SJSA1 (cell line): ENCODE data around the gene APRT. TPM values are rescaled to one million over a fixed set of nuclear protein-coding genes. Genes with fewer than 3 reads are reported as not detected.
"Not testable (repeated sequence)": the region's sequence is repeated elsewhere in the genome, so short reads cannot be mapped to it uniquely, and the experiment has no call there.

Source experiments
- DNase-seq, 2 experiments: peaks; one replicate each; pipeline ENCODE4 v3.0.0-alpha.2; 2015 to 2020; ENCODE audit warnings: low spot score in 2 of 2, low read depth in 1 of 2
- H3K27ac ChIP-seq: fragments of 250-450 bp; sonication (Bioruptor Pico); 2 replicates; pipeline ENCODE4 v1.5.1; 2020; ENCODE audit warnings: mild to moderate bottlenecking, moderate library complexity
- H3K27me3 ChIP-seq: fragments of 250-450 bp; sonication (Bioruptor Pico); replicated peaks from 2 replicates; pipeline ENCODE4 v1.5.1; 2020; ENCODE audit warnings: mild to moderate bottlenecking, moderate library complexity
- H3K36me3 ChIP-seq: fragments of 250-450 bp; sonication (Bioruptor Pico); 2 replicates; pipeline ENCODE4 v1.5.1; 2020; ENCODE audit warnings: mild to moderate bottlenecking
- H3K4me1 ChIP-seq: fragments of 250-450 bp; sonication (Bioruptor Pico); replicated peaks from 2 replicates; pipeline ENCODE4 v1.6.1; 2021; ENCODE audit warnings: mild to moderate bottlenecking
- H3K4me3 ChIP-seq: fragments of 250-450 bp; sonication (Bioruptor Pico); 2 replicates; pipeline ENCODE4 v1.5.1; 2020; ENCODE audit warnings: mild to moderate bottlenecking
- H3K9me3 ChIP-seq: fragments of 250-450 bp; sonication (Bioruptor Pico); replicated peaks from 2 replicates; pipeline ENCODE4 v1.5.1; 2020; ENCODE audit warnings: mild to moderate bottlenecking
- total RNA-seq: library from RNA; depleted of rRNA; stranded (reverse); fragments of >200 nt; shearing (Covaris generic); gene quantifications from 2 replicates; pipeline ENCODE4 v1.2.3, GENCODE V29; 2014

APRT gene
- total RNA-seq, 1 experiment from 2014 or later, result 90.6 TPM

DNA sequence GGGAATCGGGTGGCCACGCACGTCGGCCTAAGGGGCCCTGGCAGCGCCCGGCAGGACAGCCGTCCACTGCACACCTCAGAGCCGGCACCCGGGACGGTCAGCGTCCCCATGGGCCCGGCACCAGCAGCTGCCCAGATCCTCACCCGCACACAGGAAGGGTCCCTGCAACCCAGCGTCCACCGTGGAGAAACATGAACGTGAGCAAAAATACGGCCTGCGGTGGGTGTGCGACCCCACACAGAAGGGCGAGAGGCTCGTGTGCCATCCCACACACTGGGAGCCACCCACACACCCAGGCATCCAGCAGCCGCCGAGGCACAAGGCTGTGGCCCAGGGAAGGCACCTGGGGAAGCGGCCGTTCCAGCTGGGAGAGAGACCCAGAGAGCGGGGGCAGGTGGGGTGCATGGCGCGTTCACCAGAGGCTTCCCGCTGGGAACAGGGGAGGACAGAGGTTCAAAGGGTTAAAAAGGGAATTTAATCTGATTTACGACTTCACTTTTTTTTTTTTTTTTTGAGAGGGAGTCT is 33.1 kb downstream of the APRT start:
- Histone ChIP-seq H3K4me3 (no peak overlapping the region), H3K27me3 (no peaks in the 10 kb centered on the region), H3K4me1 (peaks cover 61% of the 10 kb centered on the region), H3K9me3 (no peaks in the 10 kb centered on the region), H3K27ac (no peak overlapping the region), H3K36me3 (peaks cover 76% of the 10 kb centered on the region)
- no peak for DNase-seq

DNA sequence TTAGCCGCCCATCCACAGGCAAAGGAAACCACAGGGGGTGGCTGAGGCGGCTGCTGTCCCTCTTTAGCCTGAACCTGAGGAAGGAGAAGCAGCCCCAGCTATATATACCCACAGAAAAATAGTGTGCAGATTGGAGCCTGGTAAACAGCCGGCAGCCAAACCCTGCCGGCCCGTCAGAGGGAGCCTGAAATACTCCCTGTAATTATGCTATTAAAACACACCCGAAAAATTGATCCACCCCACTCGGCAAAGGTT is 33.5 kb downstream of the APRT start:
- peaks cover 73% of the 10 kb centered on the region for H3K36me3 ChIP-seq
- no peak overlapping the region for H3K4me3 ChIP-seq
- no peaks in the 10 kb centered on the region for H3K27me3 ChIP-seq
- H3K27ac ChIP-seq, result no peak overlapping the region
- no peak for DNase-seq
- peaks cover 61% of the 10 kb centered on the region for H3K4me1 ChIP-seq
- H3K9me3 ChIP-seq, result no peaks in the 10 kb centered on the region

DNA sequence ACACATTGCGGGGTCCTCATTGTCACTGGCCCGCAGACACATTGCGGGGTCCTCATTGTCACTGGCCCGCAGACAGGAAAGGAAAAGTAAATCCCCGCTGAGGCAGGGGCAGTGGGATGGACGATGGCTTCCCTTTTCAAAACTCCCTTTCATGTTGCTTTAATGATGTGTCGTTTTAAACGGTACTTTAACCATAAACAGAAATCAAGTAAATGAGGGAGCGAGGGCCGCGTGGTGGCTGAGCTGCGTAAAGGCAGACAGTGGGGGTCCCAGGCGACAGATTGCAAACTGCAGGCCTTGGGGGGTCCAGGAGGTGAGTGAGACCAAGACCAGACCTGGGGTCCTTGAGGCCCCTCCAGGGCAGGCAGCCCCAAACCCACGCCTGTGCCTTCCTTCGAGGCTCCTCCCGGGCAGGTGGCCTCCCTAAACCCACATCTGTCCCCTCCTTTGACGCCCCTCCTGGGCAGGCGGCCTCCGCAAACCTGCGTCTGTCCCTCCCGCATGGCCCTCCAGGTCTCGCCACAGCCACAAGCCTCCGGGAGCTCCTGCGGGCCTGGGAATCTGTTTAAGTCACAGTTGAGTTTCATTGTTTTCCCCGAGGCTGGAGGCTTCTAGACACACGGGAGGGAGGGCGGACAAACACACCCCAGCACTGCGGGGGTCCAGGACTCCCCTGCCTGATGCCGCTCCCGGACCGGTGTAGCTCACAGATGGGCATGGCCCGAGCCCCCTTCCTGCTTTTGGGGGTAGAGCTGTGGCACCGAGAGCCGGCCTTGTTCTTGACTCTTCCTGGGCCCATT is 34.1 kb downstream of the APRT start:
- Histone ChIP-seq H3K4me1 (peaks cover 61% of the 10 kb centered on the region), H3K36me3 (peaks cover 73% of the 10 kb centered on the region), H3K4me3 (no peak overlapping the region), H3K27ac (no peak overlapping the region), H3K27me3 (no peaks in the 10 kb centered on the region), H3K9me3 (no peaks in the 10 kb centered on the region)
- no peak for DNase-seq

GRCh38 chr16:88775825-88776224 is 35.9 kb downstream of the APRT start:
- DNase-seq, result no peak
- peaks cover 55% of the 10 kb centered on the region for H3K4me1 ChIP-seq

DNA sequence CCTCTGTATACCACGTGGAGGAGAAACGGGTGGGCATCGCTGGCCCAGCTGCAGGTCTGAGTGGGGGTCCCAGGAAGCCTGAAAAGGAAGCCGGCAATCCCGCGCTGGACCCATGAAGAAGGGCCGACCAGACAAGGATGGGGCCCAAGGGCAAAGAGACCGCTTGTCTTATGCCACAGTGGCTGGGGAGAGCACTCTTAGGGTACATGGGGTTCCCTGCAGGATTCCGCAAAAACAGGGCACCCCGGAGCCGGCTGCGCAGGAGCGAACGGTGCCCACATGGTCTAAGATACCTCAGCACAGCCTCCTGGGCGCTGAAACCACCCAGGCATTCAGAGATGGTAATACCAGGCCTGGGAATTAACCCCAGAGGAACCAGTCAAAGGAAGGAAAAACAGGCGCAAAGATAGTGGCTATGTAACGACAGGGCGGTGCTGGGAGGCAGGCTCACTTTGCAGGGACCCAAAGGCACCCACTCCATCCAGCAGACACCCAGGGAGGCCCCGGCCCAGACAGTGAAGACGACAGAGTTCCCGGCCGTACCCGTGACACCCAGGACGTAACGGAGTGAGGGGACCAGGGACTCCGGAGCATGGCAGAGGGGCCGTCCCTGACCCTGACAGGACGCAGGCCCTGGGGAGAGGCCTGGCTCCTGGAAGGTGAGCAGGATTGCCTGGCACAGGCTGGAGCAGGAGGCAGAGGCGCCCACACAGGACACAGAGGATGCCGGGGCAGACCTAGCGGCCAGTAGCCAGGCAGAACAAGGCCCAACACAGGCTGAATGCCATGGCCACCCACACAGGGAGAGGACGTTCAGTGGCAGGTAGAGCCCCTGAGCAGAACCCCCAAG is 37.0 kb downstream of the APRT start:
- peak overlapping the region; percentile 26; the same call in 1 of the 2 replicates for H3K27ac ChIP-seq
- peaks cover 55% of the 10 kb centered on the region for H3K36me3 ChIP-seq
- H3K9me3 ChIP-seq, result no peaks in the 10 kb centered on the region
- H3K27me3 ChIP-seq, result no peaks in the 10 kb centered on the region
- no peak overlapping the region for H3K4me3 ChIP-seq
- no peak for DNase-seq
- H3K4me1 ChIP-seq, result peaks cover 55% of the 10 kb centered on the region

More at GRCh38 chr16:88775825-88776224, 35.9 kb downstream of the APRT start:
- H3K27ac ChIP-seq, result no peak overlapping the region
- H3K4me3 ChIP-seq, result no peak overlapping the region
- H3K27me3 ChIP-seq, result no peaks in the 10 kb centered on the region
- H3K36me3 ChIP-seq, result peaks cover 59% of the 10 kb centered on the region
- no peaks in the 10 kb centered on the region for H3K9me3 ChIP-seq

GRCh38 chr16:88773812-88774291 is 37.9 kb downstream of the APRT start:
- H3K27me3 ChIP-seq, result no peaks in the 10 kb centered on the region
- peaks cover 52% of the 10 kb centered on the region for H3K36me3 ChIP-seq
- peak overlapping the region; percentile 28 for H3K4me3 ChIP-seq
- H3K9me3 ChIP-seq, result no peaks in the 10 kb centered on the region
- H3K27ac ChIP-seq, result peak overlapping the region; percentile 76; the same call in 1 of the 2 replicates
- H3K4me1 ChIP-seq, result peaks cover 60% of the 10 kb centered on the region
- DNase-seq, result peak; percentile 94 to 99

DNA sequence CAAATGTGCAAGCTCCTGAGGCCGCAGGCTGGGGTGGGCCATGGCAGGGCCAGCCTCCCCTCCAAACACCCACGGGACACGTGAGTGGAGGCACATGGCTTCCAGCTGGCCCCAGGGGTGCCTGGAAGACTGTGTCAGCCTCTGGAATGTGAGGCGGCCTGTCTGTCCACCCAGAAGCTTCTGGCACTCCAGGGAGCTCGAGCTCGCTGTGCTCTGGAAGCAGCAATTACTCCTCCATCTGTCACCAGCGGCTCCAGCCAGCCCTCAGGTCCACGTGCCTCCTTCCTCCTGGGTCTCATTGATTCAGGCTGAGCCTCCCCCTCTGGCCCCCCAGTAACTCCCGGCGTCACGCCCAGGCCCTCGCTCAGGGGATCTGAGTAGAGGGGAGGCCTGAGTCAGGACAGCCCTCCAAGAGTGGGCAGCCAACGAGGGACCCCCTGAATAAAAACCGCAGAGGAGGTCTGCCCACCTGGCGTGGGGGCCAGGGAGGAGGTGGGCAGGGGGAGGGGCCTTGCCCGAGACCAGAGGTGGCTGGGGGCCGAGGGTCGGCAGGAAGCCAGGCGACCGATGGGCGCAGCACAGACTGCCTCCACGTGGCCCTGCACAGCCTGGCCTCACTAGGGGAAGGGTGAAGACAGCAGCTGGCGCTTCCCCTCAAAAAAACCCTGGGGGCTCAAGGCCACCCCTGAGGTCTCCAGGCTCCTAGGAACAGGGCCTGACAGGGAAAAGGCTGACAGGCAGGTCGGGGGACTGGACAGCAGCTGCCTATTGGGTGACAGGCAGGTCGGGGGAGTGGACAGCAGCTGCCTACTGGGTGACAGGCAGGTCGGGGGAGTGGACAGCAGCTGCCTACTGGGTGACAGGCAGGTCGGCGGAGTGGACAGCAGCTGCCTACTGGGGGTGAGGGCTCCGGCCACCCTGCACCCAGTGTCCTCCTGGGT is 38.6 kb downstream of the APRT start:
- peaks cover 53% of the 10 kb centered on the region for H3K36me3 ChIP-seq
- peak overlapping the region; percentile 28 for H3K4me3 ChIP-seq
- peak; percentile 90 to 97 for DNase-seq
- no peaks in the 10 kb centered on the region for H3K27me3 ChIP-seq
- H3K9me3 ChIP-seq, result no peaks in the 10 kb centered on the region
- peak overlapping the region; percentile 76 for H3K27ac ChIP-seq
- H3K4me1 ChIP-seq, result peaks cover 67% of the 10 kb centered on the region

GRCh38 chr16:88771781-88772180 is 39.9 kb downstream of the APRT start:
- not testable (repeated sequence) for H3K4me3 ChIP-seq, H3K27ac ChIP-seq, H3K27me3 ChIP-seq, DNase-seq, H3K9me3 ChIP-seq
- peaks cover 79% of the 10 kb centered on the region for H3K4me1 ChIP-seq
- H3K36me3 ChIP-seq, result peaks cover 54% of the 10 kb centered on the region

- H3K36me3 ChIP-seq, result peaks cover 54% of the 10 kb centered on the region
- peak overlapping the region; percentile 38 for H3K27ac ChIP-seq
- no peaks in the 10 kb centered on the region for H3K9me3 ChIP-seq
- no peaks in the 10 kb centered on the region for H3K27me3 ChIP-seq
- H3K4me3 ChIP-seq, result peak overlapping the region; percentile 13; the same call in 1 of the 2 replicates
- DNase-seq, result no peak
- peaks cover 79% of the 10 kb centered on the region for H3K4me1 ChIP-seq
Observed at GRCh38 chr16:88771294-88771772, 40.4 kb downstream of the APRT start.

GRCh38 chr16:88770461-88771293 is 41.1 kb downstream of the APRT start:
- Histone ChIP-seq H3K9me3 (no peaks in the 10 kb centered on the region), H3K4me1 (peaks cover 84% of the 10 kb centered on the region), H3K36me3 (peaks cover 54% of the 10 kb centered on the region), H3K27me3 (no peaks in the 10 kb centered on the region), H3K27ac (peak overlapping the region; percentile 82), H3K4me3 (peak overlapping the region; percentile 24)
- peak; percentile 99 to 100 for DNase-seq

- Histone ChIP-seq H3K4me1 (peaks cover 85% of the 10 kb centered on the region), H3K27ac (peak overlapping the region; percentile 82), H3K4me3 (peak overlapping the region; percentile 24)
Observed at GRCh38 chr16:88769617-88770460, 41.9 kb downstream of the APRT start.

More at GRCh38 chr16:88769617-88770460, 41.9 kb downstream of the APRT start:
- peak; percentile 89 to 90 for DNase-seq
- Histone ChIP-seq H3K9me3 (no peaks in the 10 kb centered on the region), H3K36me3 (peaks cover 52% of the 10 kb centered on the region), H3K27me3 (no peaks in the 10 kb centered on the region)
